HG03066 (cell line): ENCODE measurements around the gene ACVR2B.
A peak's percentile ranks its signal among the peaks of the same experiment; 100 is the strongest.
"Not testable (repeated sequence)": the region's sequence is repeated elsewhere in the genome, so short reads cannot be mapped to it uniquely, and the experiment has no call there.

Source experiments
- ATAC-seq: cut with Tn5 transposase; IDR thresholded peaks from one replicate; pipeline ENCODE4 v1.9.1; 2021; ENCODE audit warnings: low read depth; ENCODE audit not compliant: unreplicated experiment

The ACVR2B gene

GRCh38 chr3:38453075-38453912 is at the start of gene ACVR2B:
Gene ACVR2B (plus strand): TSS chr3:38453890. CDS start chr3:38454323, 433 bp downstream.
- ATAC-seq = peak; percentile 37

DNA sequence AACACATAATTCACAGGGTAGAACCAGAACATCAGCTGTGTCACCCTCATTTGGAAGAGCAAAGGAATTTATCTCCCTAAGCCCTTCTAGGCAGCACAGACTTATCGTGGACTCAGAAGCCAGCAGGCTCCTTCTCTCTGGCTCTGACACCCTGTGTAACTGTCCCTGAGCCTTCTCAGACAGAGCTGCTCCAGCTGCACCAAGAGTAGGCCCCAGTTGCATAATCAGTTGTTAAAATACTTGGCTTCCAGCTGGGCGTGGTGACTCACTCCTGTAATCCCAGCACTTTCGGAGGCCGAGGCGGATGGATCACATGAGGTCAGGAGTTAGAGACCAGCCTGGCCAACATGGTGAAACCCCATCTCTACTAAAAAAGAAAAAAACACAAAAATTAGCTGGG is 49.4 kb upstream of the ACVR2B start:
- no peak for ATAC-seq

- ATAC-seq = no peak
Observed at GRCh38 chr3:38411591-38411990, 42.1 kb upstream of the ACVR2B start.

GRCh38 chr3:38420758-38421157 is 32.9 kb upstream of the ACVR2B start:
- not testable (repeated sequence) for ATAC-seq

GRCh38 chr3:38421679-38422336 is 31.9 kb upstream of the ACVR2B start:
- no peak for ATAC-seq

DNA sequence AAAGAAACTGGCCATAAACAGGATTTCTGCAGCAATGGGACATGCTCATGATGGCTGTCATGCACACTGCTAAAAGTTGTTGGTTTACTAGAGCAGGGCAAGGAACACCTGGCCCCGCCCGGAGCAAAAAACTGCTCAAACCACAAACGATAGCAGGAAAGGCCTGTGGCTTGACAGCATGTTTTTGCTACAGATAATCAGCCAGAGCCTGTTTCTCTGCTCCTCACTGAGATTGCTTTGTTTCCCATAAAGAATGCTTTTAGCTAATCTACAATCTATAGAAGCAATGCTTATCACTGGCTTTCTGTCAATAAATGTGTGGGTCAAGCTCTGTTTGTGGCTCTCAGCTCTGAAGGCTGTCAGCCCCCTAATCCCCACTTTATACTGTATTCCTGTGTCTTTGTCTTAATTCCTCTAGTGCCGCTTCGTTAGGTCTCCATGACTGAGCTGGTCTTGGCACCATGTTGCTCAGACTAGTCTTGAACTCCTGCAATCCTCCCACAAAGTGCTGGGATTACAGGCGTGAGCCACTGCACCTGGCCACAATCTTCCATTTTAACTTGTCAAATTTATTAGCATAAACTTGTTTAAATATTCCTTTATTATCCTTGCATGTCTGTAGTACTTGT is 26.8 kb upstream of the ACVR2B start:
- ATAC-seq = not testable (repeated sequence)

DNA sequence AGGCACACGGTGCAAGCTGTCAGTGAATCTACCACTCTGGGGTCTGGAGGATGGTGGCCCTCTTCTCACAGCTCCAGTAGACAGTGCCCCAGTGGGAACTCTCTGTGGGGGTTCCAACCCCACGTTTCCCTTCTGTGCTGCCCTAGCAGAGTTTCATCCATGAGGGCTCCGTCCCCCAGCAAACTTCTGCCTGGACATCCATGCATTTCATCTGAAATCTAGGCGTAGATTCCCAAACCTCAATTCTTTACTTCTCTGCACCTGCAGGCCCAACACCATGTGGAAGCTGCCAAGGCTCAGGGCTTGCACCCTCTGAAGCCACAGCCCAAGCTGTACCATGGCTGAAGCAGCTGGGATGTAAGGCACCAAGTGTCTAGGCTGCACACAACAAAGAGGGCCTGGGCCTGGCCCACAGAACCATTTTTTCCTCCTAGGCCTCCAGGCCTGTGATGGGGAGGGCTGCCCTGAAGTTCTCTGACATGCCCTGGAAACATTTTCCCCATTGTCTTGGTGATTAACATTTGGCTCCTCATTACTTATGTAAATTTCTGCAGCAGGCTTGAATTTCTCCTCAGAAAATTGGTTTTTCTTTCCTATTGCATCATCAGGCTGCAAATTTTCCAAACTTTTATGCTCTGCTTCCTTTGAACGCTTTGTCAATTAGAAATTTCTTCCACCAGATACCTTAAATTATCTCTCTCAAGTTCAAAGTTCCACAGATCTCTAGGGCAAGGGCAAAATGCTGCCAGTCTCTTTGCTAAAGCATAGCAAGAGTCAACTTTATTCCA is 20.6 kb upstream of the ACVR2B start:
- ATAC-seq = not testable (repeated sequence)

GRCh38 chr3:38433661-38434060 is 20.0 kb upstream of the ACVR2B start:
- not testable (repeated sequence) for ATAC-seq

- ATAC-seq = not testable (repeated sequence)
Observed at GRCh38 chr3:38438436-38439069, 15.1 kb upstream of the ACVR2B start.

- ATAC-seq = not testable (repeated sequence)
Observed at GRCh38 chr3:38443205-38443604, 10.5 kb upstream of the ACVR2B start.

- no peak for ATAC-seq
Observed at GRCh38 chr3:38446085-38446686, 7.5 kb upstream of the ACVR2B start.

DNA sequence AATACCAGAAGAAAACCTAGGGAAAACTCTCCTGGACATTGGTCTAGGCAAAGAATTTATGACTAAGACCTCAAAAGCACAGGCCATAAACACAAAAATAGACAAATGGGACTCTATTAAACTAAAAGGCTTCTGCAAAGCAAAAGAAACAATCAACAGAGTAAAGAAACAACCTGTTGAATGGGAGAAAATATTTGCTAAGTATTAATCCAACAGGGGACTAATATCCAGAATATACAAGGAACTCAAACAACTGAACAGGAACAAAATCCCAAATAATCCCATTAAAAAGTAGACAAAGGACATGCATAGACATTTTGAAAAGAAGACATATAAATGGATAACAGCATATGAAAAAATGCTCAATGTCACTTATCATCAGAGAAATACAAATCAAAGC is 6.9 kb upstream of the ACVR2B start:
- no peak for ATAC-seq

GRCh38 chr3:38450853-38451252 is 2.8 kb upstream of the ACVR2B start:
- ATAC-seq = no peak

- no peak for ATAC-seq
Observed at GRCh38 chr3:38453913-38454177, 155 bp downstream of the ACVR2B start.

DNA sequence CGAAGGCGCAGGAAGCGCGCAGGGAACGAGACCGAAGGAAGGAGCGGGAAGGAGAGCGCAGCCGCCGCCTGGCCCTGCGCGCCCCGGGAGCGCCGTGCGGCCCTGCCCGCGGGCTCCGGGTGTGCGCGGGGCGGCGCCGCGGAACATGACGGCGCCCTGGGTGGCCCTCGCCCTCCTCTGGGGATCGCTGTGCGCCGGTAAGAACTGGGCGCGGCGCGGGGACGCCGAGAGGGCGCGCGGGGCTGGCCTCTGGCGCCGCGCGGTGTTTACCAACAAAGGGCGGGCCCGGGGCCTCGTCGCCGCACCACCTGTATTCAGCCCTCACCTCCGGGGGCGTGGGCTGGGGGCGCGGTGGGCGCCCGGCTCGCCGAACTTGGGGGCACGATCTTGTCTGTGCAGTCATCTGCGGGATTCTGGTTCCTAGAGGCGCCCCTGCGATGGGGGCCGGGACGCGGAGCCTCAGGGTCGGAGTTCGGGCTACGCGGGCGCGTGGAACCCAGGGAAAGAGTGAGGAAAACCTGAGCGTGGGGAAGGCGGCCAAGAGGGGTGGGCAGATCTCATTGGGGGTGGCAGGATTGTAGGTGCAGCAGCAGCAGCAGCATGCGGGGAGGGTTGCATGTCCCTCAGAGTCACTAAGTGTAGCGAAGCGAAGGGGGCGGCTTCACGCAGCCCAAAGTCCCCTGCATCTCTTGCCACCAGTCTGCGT is 641 bp downstream of the ACVR2B start:
- peak; percentile 31 for ATAC-seq

DNA sequence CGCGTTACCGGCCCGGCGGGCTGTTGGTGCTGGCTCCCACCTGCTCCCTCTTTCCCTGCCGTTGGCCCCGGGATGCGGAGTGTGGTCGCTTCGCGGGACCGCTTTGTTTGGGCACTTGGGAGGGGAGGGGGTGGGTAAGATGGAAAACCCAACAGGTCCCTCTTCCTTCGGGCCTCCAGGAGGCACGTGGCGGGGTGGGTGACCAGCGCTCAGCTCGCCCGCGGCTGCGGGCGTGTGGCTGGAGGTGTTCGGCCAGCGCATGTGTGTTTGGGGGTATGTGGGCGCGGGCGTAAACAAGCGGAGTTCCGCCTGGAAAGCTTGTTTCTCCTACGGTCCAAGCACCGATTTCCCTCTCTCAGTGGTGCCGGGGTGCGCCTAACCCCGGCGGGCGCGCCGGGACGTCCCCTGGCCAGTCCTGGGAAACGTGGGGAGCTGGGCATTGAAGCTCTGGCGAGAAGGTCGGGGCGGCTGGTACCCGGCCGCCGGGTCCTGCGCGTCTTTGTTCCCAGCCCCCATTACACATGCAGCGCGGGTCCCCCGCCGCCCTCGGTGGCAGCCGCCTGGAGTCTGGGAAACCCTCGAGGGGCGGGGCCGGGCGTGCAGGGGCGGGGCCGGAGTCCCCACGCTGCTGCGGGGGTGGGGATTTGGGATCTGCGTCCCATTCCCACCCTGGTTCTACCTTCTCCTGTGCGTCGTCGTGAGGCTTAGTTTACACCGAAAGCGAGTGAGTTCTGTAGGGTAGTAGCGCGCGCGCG is 1.4 kb downstream of the ACVR2B start:
- ATAC-seq = no peak

DNA sequence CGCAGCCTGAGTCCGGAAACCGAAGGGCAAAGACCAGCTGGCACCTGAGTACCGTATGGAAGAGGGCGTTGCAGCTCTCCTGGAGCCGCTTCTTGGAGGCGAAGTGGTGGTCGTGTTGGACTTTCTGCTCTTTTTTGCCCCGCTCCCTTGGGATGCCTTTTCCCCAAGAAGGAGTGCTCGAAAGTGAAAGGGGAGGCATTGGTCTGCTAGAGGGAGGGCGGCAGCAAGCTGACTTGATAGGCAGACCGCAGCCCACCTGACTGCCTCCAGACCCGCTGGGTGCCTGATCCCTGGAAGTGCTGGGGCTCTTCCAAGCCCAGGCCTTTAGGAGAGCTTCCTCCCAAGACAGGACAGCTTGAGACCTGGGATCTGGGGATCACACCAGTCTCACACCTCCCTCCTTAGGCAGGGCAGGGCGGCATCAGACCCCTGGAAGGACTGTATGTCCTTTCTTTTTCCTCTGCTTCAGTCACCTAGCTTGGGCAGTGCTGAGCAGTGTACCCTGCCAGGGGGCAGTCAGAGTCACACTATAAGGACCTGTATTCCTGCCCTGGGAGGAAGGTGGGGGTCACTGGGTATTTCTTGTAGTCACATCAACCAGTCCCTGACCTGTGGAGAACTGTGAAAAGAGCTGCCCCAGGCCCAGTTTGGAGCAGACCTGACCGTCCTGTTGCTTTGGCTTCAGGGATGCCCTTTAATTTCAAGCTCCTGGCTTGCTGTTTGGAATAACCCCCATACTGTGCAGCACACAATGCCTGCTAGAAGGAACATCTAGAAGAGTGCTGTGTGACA is 2.1 kb downstream of the ACVR2B start:
- ATAC-seq = no peak
